HG03378 (cell line): Measurements from ENCODE around the gene AFF2.
A peak's percentile ranks its signal among the peaks of the same experiment; 100 is the strongest.

Experiments used
- ATAC-seq: cut with Tn5 transposase; IDR thresholded peaks from one replicate; pipeline ENCODE4 v1.9.1; 2021; ENCODE audit warnings: mild to moderate bottlenecking, moderate library complexity; ENCODE audit not compliant: unreplicated experiment

The AFF2 gene

DNA sequence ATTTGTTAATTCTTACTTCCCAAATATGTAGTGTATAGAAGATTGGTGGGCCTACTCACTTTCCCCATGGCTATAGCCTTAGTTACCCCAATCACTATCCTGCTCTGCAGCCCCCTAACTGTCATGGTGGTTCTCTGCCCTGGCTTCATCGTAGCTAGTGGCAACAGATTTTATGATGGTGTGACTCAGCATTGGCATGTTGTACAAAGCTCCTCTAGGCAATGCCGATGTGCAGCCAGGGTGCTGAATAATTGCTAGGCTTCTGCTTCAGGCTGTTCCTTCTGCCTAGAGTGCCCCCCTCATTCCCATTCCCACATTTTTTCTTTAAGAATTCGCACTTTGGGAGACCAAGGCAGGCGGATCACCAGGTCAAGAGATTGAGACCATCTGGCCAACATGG is 35.2 kb downstream of the AFF2 start:
- ATAC-seq = no peak

DNA sequence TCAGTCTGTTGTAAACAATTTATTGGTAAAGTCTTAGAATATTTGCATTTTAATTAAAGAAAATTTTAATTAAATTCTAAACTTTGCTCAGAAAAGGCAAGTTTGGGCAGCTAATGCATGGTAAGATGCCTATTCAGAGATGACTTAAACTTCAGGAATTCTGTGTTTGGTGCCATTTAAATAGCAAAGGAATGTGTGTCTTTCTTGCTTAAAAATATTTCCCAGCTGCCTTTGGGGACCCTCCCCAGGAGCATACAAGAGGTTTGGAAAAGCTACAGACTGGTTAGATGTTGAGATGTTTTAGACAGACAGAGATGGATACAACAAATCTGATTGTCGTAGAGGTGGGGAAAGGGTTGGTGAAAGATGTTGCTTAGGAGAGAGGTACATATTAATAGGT is 36.5 kb downstream of the AFF2 start:
- no peak for ATAC-seq

- ATAC-seq = no peak
Observed at GRCh38 chrX:148537556-148538182, 37.3 kb downstream of the AFF2 start.

DNA sequence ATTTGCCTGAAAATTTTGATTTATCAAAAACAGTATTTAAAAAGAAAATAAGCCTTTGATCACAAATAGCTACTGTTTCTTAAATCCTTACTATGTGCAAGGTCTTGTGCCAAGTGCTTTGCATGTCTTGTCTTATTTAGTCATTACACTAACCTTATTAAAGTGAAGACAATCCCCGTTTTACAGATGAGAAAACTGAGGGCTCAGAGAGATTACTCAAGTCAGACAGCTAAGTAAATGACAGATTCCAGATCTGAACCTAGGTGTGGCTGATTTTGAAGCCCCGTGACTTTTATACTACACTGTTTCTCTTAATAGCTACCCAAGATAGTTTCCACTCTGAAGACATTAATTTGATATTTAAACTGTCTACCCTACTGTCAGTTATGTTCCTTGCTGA is 38.2 kb downstream of the AFF2 start:
- no peak for ATAC-seq

DNA sequence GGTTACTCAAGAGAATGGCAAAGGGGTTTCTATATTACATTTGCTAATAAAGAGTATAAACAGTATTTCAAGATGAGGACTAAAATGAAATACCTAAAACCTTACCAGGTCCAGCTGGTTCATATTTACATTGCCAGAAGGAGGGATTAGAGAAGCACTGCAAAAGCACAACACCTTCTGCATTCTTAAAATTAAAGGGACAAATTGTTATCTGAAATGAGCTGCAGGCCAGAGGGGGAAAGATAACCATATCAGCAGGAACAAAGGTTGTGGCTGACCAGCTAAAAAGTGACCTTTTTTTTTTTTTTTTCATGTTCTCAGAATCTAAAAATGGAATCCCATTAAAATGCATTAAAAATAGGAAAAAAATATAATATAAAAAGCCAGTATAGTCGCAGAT is 39.7 kb downstream of the AFF2 start:
- no peak for ATAC-seq

GRCh38 chrX:148540671-148541583 is 40.5 kb downstream of the AFF2 start:
- ATAC-seq = no peak

- ATAC-seq = peak; percentile 79
Observed at GRCh38 chrX:148541584-148541940, 41.1 kb downstream of the AFF2 start.

- ATAC-seq = no peak
Observed at GRCh38 chrX:148542481-148543255, 42.3 kb downstream of the AFF2 start.

- ATAC-seq = no peak
Observed at GRCh38 chrX:148552775-148553174, 52.4 kb downstream of the AFF2 start.

DNA sequence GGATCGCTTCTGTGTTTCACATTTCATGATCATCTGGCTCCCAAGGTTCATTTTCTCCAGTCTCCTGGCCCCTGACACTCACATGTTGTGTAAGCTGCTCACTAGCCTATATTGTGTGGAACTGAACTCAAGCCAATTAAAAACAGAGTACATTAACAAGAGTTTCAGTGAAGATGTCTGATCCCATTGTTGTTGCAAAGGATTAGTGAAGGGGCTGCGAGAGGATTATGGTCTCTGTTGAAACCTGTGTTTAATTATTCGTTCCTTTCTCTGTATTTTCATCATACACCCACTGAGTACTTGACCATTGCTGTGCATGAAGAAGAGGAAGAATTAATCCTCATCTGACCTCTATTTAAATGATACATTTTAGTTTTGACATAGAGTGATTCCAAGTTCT is 54.7 kb downstream of the AFF2 start:
- ATAC-seq = no peak

- no peak for ATAC-seq
Observed at GRCh38 chrX:148555571-148556243, 55.3 kb downstream of the AFF2 start.

DNA sequence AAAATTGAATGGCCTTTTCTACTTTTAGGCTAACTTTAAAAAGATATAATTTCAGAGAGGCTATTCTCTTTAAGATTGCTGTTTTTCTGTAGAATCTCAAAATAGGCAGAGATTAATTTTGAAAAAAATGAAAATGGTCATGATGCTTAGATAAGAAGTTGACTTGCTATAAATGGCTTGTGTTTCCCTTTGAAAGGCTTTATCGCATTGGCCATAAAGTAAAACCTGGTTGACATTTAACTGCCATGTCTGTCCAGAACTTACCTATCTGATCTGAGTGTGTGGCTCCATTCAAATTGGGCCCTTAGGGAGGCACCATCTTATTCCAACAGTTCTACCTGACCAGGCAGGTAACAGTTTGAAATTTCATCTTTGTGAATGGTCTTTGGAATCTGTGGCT is 56.1 kb downstream of the AFF2 start:
- no peak for ATAC-seq

GRCh38 chrX:148562846-148563245 is 62.4 kb downstream of the AFF2 start:
- ATAC-seq = no peak

DNA sequence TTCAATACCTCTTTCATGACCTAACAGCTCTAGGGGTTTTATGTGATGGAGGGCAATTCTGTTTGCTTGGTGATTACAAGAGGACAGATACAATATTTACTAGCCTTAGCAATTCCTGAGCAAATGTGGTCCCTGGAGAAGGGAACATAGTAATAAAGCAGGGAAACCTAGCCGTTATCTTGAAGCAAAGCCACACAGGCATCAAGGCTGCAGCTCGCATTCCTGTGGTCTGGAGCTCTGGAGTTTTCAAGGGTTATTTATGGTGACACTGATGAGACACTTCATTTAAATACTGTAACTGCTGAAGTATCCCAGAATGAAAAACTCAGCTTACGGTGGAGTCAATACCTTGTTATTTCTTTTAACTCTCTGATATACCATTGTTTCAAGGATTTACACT is 66.8 kb downstream of the AFF2 start:
- no peak for ATAC-seq

- ATAC-seq = no peak
Observed at GRCh38 chrX:148567779-148568178, 67.4 kb downstream of the AFF2 start.

DNA sequence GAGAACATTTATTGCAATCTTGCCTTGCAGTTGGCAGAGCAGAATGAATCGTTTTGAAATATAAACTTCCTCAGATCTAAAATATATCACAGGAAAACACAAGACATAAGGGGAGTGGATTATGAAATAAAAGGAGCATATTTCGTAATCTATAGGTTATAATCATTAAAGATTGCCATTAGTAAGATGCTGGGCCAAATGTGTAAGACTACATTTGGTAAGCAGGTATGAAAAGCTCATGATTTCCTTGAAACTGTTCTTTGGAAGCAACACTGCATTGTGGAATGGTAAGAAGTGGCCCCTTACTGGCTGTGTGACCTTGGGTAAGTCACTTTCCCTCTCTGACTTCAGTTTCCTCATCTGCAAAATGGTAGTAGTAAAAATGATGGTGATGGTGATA is 68.3 kb downstream of the AFF2 start:
- ATAC-seq = no peak

- no peak for ATAC-seq
Observed at GRCh38 chrX:148572337-148572736, 71.9 kb downstream of the AFF2 start.

DNA sequence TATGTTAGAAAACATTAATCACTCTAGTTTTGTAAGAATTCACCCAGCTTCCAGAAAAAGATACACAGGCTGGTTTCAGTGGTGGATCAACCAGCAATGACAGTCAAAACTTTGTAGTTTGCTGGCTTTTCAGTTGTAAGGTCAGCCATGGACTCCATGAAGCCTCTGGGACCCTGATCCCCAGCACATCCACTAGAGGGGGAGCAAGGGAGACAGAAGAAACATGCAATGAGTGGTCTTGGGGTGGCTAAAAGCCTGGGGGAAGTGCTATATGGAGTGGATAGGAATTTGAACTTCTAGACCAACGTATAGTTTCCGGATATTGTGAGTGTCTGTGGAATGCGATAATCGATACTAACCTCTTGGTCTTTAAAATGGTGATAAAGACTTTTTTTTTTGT is 72.7 kb downstream of the AFF2 start:
- no peak for ATAC-seq

GRCh38 chrX:148574237-148574973 is 74.0 kb downstream of the AFF2 start:
- no peak for ATAC-seq

DNA sequence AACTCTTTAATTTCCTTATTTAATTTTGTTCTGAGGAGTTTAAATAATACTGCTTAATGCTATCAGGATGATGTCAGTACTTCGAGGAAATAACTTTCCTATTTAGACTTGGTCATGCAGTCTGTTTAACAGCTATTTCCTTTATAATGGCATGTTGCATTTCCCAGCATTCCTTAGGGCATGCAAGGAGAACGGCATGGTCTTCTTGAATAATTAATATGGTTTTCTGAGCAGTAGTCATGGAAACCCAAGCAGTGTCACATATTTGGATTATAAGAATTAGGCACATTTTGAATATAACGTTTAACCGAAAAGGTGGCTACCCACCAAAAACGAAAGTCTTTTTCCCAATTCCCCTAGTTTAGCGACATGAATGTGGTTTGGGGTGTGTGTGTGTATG is 76.0 kb downstream of the AFF2 start:
- ATAC-seq = no peak

DNA sequence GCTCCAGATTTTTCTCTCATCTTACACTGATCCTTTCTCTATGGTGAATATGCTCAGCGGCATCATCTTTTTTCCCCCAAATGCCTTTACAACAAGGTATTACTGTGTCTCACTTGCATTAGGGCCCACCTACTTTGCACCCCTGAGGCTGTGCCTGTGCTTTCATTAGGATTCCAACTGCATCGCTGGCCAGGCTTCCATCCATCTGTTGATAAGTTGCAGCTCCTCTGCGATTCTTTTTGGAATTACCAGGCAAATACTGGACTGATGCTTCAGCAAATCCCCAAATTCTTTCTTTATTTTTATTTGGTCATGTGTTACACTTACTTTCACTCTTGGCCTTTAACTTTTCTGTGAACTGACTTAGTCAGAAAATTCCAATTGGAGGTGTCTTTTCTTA is 77.3 kb downstream of the AFF2 start:
- ATAC-seq = no peak
